HG03571 (cell line): ENCODE measurements around the gene SLC12A7.
"Not testable (repeated sequence)": the region's sequence is repeated elsewhere in the genome, so short reads cannot be mapped to it uniquely, and the experiment has no call there.

ENCODE experiments used
- ATAC-seq: cut with Tn5 transposase; IDR thresholded peaks from one replicate; pipeline ENCODE4 v1.9.1; 2021; ENCODE audit not compliant: unreplicated experiment

Gene SLC12A7

GRCh38 chr5:1065891-1066650, 45.8 kb downstream of the SLC12A7 start:
- ATAC-seq: no peak

GRCh38 chr5:1065143-1065750, 46.6 kb downstream of the SLC12A7 start:
- ATAC-seq: no peak

- ATAC-seq: no peak
These were observed 47.3 kb downstream of the SLC12A7 start for GRCh38 chr5:1064383-1065142.

GRCh38 chr5:1063661-1064382, 48.0 kb downstream of the SLC12A7 start:
- no peak for ATAC-seq

GRCh38 chr5:1062761-1063568, 48.9 kb downstream of the SLC12A7 start:
- ATAC-seq: no peak

GRCh38 chr5:1061916-1062315, 49.9 kb downstream of the SLC12A7 start:
- ATAC-seq: no peak

- not testable (repeated sequence) for ATAC-seq
These were observed 50.6 kb downstream of the SLC12A7 start for GRCh38 chr5:1061292-1061691.

- no peak for ATAC-seq
These were observed 51.3 kb downstream of the SLC12A7 start for GRCh38 chr5:1060535-1060981.

GRCh38 chr5:1059884-1060263, 52.0 kb downstream of the SLC12A7 start:
- ATAC-seq: no peak

- no peak for ATAC-seq
These were observed 52.6 kb downstream of the SLC12A7 start for GRCh38 chr5:1058988-1059883.

- no peak for ATAC-seq
These were observed 53.5 kb downstream of the SLC12A7 start for GRCh38 chr5:1058083-1058945.

- ATAC-seq: no peak
These were observed 54.3 kb downstream of the SLC12A7 start for GRCh38 chr5:1057485-1058082.

GRCh38 chr5:1056611-1057484, 55.0 kb downstream of the SLC12A7 start:
- no peak for ATAC-seq

GRCh38 chr5:1055896-1056610, 55.8 kb downstream of the SLC12A7 start:
- no peak for ATAC-seq

- no peak for ATAC-seq
These were observed 56.8 kb downstream of the SLC12A7 start for GRCh38 chr5:1054799-1055775.
